Adipocyte (in vitro differentiated cells): ENCODE results near the gene TNC.
A peak's percentile ranks its signal among the peaks of the same experiment; 100 is the strongest.

ENCODE experiments used
- DNase-seq: peaks from one replicate; pipeline ENCODE4 v3.0.0-alpha.2; 2015; ENCODE audit warnings: low read depth
- H3K27me3 ChIP-seq: replicated peaks from 2 replicates; pipeline ENCODE4 v1.7.0; 2013; ENCODE audit warnings: mild to moderate bottlenecking, low read length, moderate library complexity; ENCODE audit not compliant: control insufficient read depth, insufficient read depth
- H3K36me3 ChIP-seq: 2 replicates; pipeline ENCODE4 v1.7.0; 2013; ENCODE audit warnings: low read length, mild to moderate bottlenecking, moderate library complexity; ENCODE audit not compliant: control insufficient read depth, insufficient read depth, severe bottlenecking
- H3K4me1 ChIP-seq: 2 replicates; pipeline ENCODE4 v1.7.0; 2013; ENCODE audit warnings: mild to moderate bottlenecking, low read length, moderate library complexity; ENCODE audit not compliant: control insufficient read depth, insufficient read depth
- H3K4me3 ChIP-seq: 2 replicates; pipeline ENCODE4 v1.7.0; 2013; ENCODE audit warnings: mild to moderate bottlenecking, low read length, moderate library complexity
- H3K9ac ChIP-seq: 2 replicates; pipeline ENCODE4 v1.7.0; 2013; ENCODE audit warnings: mild to moderate bottlenecking, low read length, moderate library complexity
- H3K9me3 ChIP-seq: 2 replicates; pipeline ENCODE4 v1.7.0; 2013; ENCODE audit warnings: mild to moderate bottlenecking, low read length, moderate library complexity; ENCODE audit not compliant: control insufficient read depth

Gene TNC

GRCh38 chr9:115008536-115009270, 109.3 kb downstream of the TNC start:
- no peak overlapping the region for H3K4me3 ChIP-seq
- peak; percentile 86 for DNase-seq
- H3K9ac ChIP-seq = no peak overlapping the region
- H3K36me3 ChIP-seq = no peaks in the 10 kb centered on the region
- H3K4me1 ChIP-seq = peaks cover 7% of the 10 kb centered on the region
- H3K9me3 ChIP-seq = no peaks in the 10 kb centered on the region
- H3K27me3 ChIP-seq = peaks cover 3% of the 10 kb centered on the region

- no peaks in the 10 kb centered on the region for H3K27me3 ChIP-seq
- H3K9me3 ChIP-seq = no peaks in the 10 kb centered on the region
- H3K36me3 ChIP-seq = no peaks in the 10 kb centered on the region
- no peak overlapping the region for H3K9ac ChIP-seq
- DNase-seq = peak; percentile 48
- no peak overlapping the region for H3K4me3 ChIP-seq
- peaks cover 11% of the 10 kb centered on the region for H3K4me1 ChIP-seq
Observed at GRCh38 chr9:115006660-115007059, 111.3 kb downstream of the TNC start.

GRCh38 chr9:115005322-115005721, 112.6 kb downstream of the TNC start:
- Histone ChIP-seq H3K9ac (no peak overlapping the region), H3K4me1 (peaks cover 8% of the 10 kb centered on the region), H3K4me3 (no peak overlapping the region), H3K27me3 (no peaks in the 10 kb centered on the region), H3K36me3 (no peaks in the 10 kb centered on the region), H3K9me3 (no peaks in the 10 kb centered on the region)
- no peak for DNase-seq

- DNase-seq = no peak
- Histone ChIP-seq H3K9me3 (no peaks in the 10 kb centered on the region), H3K9ac (no peak overlapping the region), H3K4me1 (peaks cover 8% of the 10 kb centered on the region), H3K36me3 (no peaks in the 10 kb centered on the region), H3K4me3 (no peak overlapping the region), H3K27me3 (no peaks in the 10 kb centered on the region)
Observed at GRCh38 chr9:115004545-115004944, 113.4 kb downstream of the TNC start.

- peaks cover 8% of the 10 kb centered on the region for H3K4me1 ChIP-seq
- H3K36me3 ChIP-seq = no peaks in the 10 kb centered on the region
- no peaks in the 10 kb centered on the region for H3K27me3 ChIP-seq
- H3K4me3 ChIP-seq = no peak overlapping the region
- DNase-seq = no peak
- H3K9ac ChIP-seq = no peak overlapping the region
- no peaks in the 10 kb centered on the region for H3K9me3 ChIP-seq
Observed at GRCh38 chr9:115002371-115003120, 115.4 kb downstream of the TNC start.

- no peak for DNase-seq
- peaks cover 4% of the 10 kb centered on the region for H3K4me1 ChIP-seq
- no peaks in the 10 kb centered on the region for H3K27me3 ChIP-seq
- H3K36me3 ChIP-seq = no peaks in the 10 kb centered on the region
- no peak overlapping the region for H3K9ac ChIP-seq
- H3K9me3 ChIP-seq = no peaks in the 10 kb centered on the region
- H3K4me3 ChIP-seq = no peak overlapping the region
Observed at GRCh38 chr9:115000217-115000639, 117.7 kb downstream of the TNC start.

GRCh38 chr9:114998326-114998725, 119.6 kb downstream of the TNC start:
- no peaks in the 10 kb centered on the region for H3K27me3 ChIP-seq
- H3K4me3 ChIP-seq = no peak overlapping the region
- H3K4me1 ChIP-seq = peaks cover 4% of the 10 kb centered on the region
- no peak overlapping the region for H3K9ac ChIP-seq
- no peaks in the 10 kb centered on the region for H3K9me3 ChIP-seq
- no peaks in the 10 kb centered on the region for H3K36me3 ChIP-seq
- no peak for DNase-seq

- no peaks in the 10 kb centered on the region for H3K4me1 ChIP-seq
- H3K4me3 ChIP-seq = no peak overlapping the region
- H3K36me3 ChIP-seq = no peaks in the 10 kb centered on the region
- no peaks in the 10 kb centered on the region for H3K9me3 ChIP-seq
- no peak overlapping the region for H3K9ac ChIP-seq
- no peaks in the 10 kb centered on the region for H3K27me3 ChIP-seq
- no peak for DNase-seq
Observed at GRCh38 chr9:114995681-114996221, 122.2 kb downstream of the TNC start.

- H3K27me3 ChIP-seq = no peaks in the 10 kb centered on the region
- DNase-seq = no peak
- H3K9ac ChIP-seq = no peak overlapping the region
- H3K36me3 ChIP-seq = no peaks in the 10 kb centered on the region
- peaks cover 1% of the 10 kb centered on the region for H3K4me1 ChIP-seq
- H3K9me3 ChIP-seq = no peaks in the 10 kb centered on the region
- no peak overlapping the region for H3K4me3 ChIP-seq
Observed at GRCh38 chr9:114994768-114995167, 123.2 kb downstream of the TNC start.

GRCh38 chr9:114991861-114992260, 126.1 kb downstream of the TNC start:
- no peak overlapping the region for H3K4me3 ChIP-seq
- no peaks in the 10 kb centered on the region for H3K27me3 ChIP-seq
- no peaks in the 10 kb centered on the region for H3K36me3 ChIP-seq
- DNase-seq = no peak
- H3K9ac ChIP-seq = no peak overlapping the region
- peaks cover 15% of the 10 kb centered on the region for H3K4me1 ChIP-seq
- H3K9me3 ChIP-seq = no peaks in the 10 kb centered on the region

- Histone ChIP-seq H3K4me1 (peaks cover 15% of the 10 kb centered on the region), H3K9ac (no peak overlapping the region), H3K4me3 (no peak overlapping the region), H3K36me3 (no peaks in the 10 kb centered on the region), H3K9me3 (no peaks in the 10 kb centered on the region), H3K27me3 (no peaks in the 10 kb centered on the region)
- DNase-seq = no peak
Observed at GRCh38 chr9:114990901-114991300, 127.1 kb downstream of the TNC start.
